ENCODE measurements around the gene ARFRP1.

Gene ARFRP1

GRCh38 chr20:63743210-63743970, 35.6 kb upstream of the ARFRP1 start:
- DNase-seq: no peak

- no peak for DNase-seq
Observed at GRCh38 chr20:63742381-63743024, 34.7 kb upstream of the ARFRP1 start.

GRCh38 chr20:63741676-63742380, 34.1 kb upstream of the ARFRP1 start:
- no peak for DNase-seq

GRCh38 chr20:63741354-63741675, 33.5 kb upstream of the ARFRP1 start:
- no peak for DNase-seq

- DNase-seq: peak; percentile 71
Observed at GRCh38 chr20:63740627-63741353, 33.0 kb upstream of the ARFRP1 start.

GRCh38 chr20:63740070-63740626, 32.4 kb upstream of the ARFRP1 start:
- DNase-seq: peak; percentile 32

- peak; percentile 60 for DNase-seq
Observed at GRCh38 chr20:63739130-63740069, 31.6 kb upstream of the ARFRP1 start, which contains the start of gene SLC2A4RG. Gene SLC2A4RG (plus strand): TSS chr20:63739776. CDS start chr20:63739913, 137 bp downstream.

GRCh38 chr20:63738687-63739129, 30.9 kb upstream of the ARFRP1 start:
- no peak for DNase-seq

- no peak for DNase-seq
Observed at GRCh38 chr20:63737945-63738686, 30.3 kb upstream of the ARFRP1 start.

GRCh38 chr20:63737695-63737944, 29.8 kb upstream of the ARFRP1 start:
- no peak for DNase-seq

- DNase-seq: no peak
Observed at GRCh38 chr20:63736893-63737694, 29.3 kb upstream of the ARFRP1 start.

- DNase-seq: no peak
Observed at GRCh38 chr20:63735859-63736718, 28.3 kb upstream of the ARFRP1 start, which contains the start of gene LIME1. Gene LIME1 (plus strand): TSS chr20:63736664. CDS start chr20:63737550, 886 bp downstream.

GRCh38 chr20:63734946-63735858, 27.4 kb upstream of the ARFRP1 start:
- DNase-seq: no peak

- no peak for DNase-seq
Observed at GRCh38 chr20:63734111-63734945, 26.6 kb upstream of the ARFRP1 start.

GRCh38 chr20:63733579-63734081, 25.9 kb upstream of the ARFRP1 start:
- DNase-seq: no peak

GRCh38 chr20:63733117-63733516, 25.3 kb upstream of the ARFRP1 start:
- DNase-seq: no peak

Measured in NCI-H2029 (cell line).